Right renal cortex interstitium (tissue), 3 donors: Measurements from ENCODE around the gene MAN2B2. TPM values are rescaled to one million over a fixed set of nuclear protein-coding genes. Genes with fewer than 3 reads are reported as not detected.
"Not testable (repeated sequence)": the region's sequence is repeated elsewhere in the genome, so short reads cannot be mapped to it uniquely, and the experiment has no call there.

Source experiments
- DNase-seq, 3 donors: peaks; one replicate each; pipeline ENCODE4 v3.0.0-alpha.2; 2013; ENCODE audit warnings: low read depth in 3 of 3, low spot score in 2 of 3
- polyA plus RNA-seq, 3 donors: library from polyadenylated mRNA; unstranded; fragments of 120-200 nt; gene quantifications; one replicate each; pipeline ENCODE4 v1.2.1, GENCODE V29; 2013; ENCODE audit not compliant: insufficient read length in 3 of 3

Gene MAN2B2
- polyA plus RNA-seq, 3 donors, result 15.3 to 16.7 (median 15.6) TPM

DNA sequence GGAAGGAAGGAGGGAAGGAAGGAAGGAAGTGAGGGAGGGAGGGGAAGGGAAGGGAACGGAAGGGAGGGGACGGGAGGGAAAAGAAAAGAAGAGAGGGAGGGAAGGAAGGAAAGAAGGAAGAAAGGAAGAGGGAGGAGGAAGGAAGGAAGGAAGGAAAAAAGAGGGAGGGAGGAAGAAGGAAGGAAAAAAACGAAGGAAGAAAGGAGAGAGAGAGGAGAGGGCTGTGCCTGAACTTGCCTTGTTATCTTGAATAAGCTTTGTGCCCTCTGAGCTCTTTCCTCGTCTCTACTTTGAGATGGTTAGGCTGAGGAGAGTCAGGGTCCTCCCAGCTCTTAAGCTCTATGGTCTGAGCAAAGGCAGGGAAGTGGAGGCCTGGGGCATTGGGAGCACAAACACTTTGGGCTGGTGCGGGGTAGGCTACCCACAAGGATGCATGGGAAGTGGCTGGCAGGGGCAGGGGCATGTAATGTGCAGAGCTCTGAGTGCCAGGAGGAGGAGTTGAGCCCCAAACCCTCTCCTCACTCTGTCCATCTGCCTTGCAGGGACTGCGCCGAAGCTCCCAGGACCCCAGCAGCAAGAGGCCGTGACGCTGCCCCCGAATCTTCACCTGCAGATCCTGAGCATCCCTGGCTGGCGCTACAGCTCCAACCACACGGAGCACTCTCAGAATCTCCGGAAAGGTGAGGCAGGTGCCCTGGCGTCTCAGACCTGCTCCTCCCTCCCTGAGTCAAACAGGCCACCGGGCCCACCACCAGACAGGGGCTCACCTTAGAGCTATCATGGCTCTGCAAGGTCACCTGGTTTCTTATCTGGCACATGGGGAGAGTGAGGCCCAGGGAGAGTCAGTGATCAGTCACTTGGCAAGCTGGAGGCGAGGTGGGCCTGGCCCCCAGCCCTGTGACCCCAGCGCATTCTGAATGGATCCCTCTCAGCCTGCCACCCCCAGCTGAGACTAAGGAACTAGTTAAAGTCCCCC is 39.0 kb downstream of the MAN2B2 start:
- DNase-seq, result no peak

DNA sequence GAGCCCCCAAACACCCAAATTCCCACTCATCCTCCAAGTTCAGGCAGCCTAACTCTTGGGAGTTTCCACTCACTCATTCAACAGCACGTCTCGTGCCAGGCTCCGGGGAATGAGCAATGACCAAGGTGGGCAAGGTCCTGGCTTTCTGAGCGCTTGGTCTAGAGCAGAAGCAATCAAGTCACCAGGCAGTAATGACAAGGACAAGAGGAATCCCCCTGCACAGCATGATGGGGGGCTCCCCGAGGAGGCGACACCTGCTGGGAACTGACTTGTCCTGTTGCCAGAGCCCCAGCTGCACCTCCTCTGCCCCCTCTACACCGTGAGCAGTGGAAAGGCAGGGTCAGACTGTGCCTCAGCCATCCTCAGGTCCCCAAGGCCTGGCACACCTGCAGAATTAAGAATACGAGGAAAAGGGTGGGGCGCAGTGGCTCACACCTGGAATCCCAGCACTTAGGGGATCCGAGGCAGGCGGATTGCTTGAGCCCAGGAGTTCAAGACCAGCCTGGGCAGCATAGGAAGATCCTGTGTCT is 39.8 kb downstream of the MAN2B2 start:
- no peak for DNase-seq

DNA sequence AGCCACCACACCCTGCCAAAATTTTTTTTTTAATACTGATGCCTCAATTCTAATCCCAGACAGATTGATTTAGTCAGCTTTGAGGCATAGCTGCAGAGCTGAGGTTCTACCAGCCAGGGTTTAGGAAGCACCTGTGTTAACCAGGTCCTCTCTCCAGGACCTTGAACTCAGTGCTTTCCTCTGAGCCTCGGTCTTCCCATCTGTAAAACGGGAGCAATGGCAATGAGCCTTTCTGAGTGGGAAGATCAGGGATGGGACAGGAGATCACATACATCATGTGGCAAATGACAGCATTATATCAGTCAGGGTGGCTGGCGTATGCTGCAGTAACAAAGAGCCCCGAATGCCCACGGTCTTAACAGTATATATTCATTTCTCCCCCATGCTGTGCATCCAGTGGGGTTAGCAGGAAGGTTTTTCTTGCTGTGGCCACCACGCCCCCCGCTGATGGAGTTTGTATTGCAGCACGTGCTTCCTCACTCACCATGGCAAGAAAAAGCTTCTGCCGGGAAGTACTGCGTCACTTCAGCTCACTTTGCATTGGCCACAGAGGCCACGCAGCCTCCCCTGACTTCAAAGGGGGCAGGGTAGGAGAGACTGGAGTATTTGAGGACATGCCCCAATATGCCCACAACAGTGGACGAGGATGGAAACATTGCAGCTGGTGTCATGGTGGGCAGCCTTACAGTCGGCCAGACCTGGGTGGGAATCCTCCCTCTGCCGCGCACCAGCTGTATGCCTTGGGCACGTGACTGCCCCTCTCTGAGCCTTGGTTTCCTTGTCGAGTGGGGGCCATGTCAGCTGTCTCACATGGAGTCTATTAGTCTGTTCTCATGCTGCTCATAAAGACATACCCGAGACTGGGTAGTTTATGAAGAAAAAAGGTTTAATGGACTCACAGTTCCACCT is 41.4 kb downstream of the MAN2B2 start:
- no peak for DNase-seq

DNA sequence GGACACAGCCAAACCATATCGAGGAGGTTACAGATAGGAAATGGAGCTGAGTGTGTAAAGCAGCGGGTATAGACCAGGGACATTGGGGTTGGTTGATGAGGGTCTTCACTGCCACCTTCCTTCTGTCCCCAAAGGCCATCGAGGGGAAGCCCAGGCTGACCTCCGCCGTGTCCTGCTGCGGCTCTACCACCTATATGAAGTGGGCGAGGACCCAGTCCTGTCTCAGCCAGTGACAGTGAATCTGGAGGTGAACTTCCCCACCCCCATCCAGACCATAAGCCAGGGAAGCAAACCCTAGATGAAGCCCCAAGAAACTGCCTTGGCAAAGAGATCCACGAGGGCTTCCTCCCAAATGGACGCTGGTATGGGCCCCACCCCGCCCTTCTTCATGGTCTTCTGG is 42.3 kb downstream of the MAN2B2 start:
- no peak for DNase-seq

DNA sequence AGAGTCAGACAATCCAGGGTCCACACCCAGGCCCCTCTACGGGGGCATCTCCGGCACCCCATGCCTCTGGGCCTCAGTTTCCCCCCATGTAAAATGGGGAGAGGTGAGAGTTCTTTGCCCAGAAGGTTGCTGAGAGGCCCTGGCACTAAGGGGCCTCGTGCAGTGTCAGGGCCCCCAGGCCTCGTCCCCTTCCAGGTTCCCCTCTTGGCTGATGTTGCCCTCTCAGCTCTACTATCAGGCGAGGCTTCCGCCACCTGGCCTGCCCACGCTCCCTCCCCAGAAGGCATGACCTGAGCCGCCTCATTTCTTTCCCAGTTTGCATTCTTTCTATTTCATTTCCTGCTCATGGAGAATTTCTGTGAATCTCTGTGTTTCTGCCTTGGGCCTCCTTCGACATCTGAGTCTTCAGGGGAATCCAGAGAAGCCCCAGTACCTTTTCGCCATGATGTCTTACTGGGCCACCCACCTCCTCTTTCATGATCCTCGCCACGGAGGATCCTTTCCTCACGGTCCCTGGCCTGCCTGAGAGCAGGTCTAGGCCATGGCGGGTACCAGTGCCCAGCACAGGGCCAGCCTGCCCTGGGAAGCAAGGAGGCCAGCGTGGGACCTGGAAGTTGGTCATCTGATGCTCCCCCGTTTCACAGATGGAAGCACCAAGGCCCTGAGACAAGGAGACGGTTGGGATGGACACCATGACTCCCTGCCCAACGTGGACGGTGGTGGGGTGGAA is 43.6 kb downstream of the MAN2B2 start:
- DNase-seq, result no peak

DNA sequence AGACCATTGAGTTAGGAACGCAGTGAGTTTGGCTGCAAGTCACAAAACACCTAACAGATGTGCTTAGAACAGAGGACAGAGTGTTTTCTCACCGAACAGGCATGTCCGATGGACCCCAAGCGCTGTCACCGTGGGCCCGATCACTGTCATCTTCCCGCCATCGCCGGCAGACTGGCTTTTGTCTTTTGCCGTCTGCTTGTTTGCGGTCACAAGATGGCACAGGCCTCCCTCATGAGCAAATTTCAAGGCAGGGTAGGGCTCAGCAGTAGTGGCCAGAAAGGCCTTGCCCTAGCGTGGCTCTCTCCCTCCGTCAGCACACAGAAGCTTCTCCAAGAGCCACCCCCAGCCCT is 44.1 kb downstream of the MAN2B2 start:
- DNase-seq, result no peak

DNA sequence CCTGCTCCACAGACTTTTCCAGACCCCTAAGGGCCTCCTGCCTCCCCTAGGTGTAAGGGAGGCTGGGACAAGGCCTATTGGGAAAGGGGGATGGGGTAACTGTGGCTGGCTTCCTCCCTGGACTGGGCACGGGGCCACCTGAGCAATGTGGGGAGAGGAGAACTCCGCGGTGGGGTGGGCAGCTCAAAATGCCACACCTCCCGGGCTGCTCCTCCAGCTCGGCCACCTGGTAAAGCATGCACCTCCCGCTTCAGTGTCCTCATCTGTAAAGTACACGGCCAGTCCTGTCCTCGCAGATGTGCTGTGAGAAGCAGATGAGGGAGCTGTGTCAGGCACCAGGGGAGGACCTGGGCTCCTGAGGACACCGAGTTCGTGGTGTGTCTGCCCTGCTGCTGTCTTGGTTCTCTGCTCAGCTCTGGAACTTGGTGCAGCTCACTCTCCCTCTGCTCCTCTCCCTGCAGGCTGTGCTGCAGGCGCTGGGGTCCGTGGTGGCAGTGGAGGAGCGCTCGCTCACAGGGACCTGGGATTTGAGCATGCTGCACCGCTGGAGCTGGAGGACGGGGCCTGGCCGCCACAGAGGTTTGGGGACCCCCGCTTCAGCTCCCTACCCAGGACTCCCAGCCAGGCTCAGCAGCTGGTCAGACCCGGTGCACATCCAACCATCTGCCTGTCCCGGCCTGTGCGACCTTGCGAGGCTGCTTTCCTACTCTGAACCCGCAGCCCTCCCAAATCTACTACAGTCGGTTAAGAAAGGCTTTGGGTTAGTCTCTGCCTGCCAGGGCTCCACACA is 44.7 kb downstream of the MAN2B2 start:
- no peak for DNase-seq

DNA sequence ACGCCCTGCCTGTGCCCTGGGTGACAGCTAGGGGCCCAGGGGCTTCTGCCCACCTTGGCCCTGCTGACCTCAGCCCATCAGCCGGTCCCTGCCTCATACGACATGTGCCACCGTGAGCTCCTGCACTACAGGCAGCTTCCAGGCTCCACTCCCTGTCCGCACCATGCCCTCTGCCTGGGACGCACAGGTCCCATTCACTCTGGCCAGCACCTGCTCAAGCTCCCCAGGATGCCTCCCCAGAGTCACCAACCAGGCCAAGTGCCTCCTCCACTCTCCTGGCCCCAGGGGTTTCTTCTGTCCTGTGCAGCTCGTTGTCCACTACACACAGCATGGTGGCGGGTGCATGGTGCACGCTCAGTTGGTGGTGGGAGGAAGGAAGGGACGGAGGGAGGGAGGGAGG is 45.3 kb downstream of the MAN2B2 start:
- no peak for DNase-seq

DNA sequence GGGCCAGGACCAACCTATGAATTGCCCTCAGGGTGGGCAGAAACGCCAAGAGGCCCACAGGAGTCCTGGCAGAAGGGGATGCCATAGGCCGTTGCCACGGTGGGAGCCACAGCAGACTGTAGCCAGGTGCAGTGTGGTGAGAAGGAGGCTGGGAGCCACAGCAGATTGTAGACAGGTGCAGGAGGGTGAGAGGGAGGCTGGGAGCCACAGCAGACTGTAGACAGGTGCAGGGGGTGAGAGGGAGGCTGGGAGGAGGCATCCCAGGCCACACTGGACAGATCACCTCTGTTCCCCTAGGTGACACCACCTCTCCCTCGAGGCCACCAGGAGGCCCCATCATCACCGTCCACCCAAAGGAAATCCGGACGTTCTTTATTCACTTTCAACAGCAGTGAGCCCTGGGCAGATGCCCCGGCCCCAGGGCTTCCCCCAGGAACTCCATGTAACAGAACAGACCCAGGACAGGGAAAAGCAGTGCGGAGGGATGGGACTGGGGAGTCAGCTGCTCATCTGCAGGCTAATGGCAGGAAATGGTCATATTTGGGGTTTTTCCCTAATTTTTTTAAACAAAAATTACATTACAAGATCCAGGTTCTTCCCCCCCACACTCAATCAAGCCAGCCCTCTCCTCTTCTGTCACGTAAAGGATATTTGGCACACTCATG is 46.0 kb downstream of the MAN2B2 start:
- no peak for DNase-seq

DNA sequence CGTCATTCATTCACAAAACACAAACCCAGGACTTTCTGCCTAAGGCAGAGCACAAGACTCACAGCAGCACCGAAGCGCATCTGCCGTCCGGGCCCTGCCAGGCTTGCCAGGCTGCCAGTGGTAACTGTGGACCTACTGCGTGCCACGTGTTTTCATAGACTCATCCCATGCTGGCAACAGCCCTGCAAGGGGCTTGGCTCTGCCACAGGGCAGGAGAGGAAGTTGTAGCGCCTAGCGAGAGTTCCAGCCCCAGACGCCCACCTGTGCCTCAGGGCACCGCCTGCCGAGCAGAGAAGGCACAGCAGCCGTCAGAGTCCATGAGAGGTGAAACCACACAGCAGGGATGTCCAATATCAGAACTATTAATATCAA is 46.6 kb downstream of the MAN2B2 start:
- no peak for DNase-seq

DNA sequence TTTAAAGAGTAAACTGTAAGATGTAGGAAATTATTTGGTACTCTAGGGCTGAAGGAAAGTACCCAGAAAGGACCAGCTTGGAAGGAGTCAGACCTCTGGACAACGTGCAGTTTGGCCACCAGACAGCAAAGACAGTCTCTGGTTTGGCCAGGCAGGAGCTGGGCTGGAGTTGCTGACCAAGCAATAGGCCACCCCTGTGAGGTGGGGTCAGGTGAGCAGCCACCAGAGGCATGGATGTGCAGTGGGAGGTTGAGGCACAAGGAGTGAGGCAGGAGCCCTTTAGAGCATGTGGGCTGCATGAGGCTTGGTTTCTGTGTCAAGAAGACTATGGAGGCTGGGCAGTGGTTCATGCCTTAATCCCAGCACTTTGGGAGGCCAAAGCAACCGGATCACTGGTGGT is 47.8 kb downstream of the MAN2B2 start:
- DNase-seq, result no peak

DNA sequence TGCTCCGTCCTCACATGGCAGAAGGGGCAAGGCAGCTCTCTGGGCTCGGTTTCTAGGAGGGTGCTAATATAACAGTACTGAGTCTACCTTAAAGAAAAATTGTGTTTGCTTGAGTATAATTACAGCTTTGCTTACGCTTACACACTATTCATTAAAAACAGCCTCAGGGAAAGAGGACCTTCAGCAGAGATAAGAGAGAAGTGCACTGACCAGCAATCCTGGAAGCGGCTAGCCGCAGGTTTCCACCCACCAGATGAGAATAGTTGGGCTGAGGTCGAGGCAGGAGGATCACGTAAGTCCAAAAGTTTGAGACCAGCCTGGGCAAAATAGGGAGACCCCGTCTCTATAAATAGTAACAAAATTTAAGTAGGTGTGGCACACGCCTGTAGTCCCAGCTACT is 50.3 kb downstream of the MAN2B2 start:
- DNase-seq, result no peak

DNA sequence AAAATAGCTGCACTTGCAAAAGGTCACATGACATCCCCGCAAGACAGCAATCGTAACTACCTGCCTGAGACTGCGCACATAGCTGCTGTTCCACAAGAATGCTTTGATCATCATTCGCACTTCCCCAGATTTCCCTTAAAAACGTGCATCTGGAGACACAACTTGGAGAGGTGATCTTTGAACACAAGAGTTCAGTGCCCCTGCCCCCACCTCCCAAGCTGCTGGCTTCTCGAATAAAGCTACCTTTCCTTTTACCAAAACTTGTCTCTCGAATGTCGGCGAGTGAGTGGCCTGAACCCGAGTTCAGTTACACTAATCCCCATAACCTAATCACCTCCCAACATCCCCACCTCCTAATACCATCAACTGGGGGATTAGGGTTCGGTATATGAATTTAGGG is 51.1 kb downstream of the MAN2B2 start:
- DNase-seq, result no peak

DNA sequence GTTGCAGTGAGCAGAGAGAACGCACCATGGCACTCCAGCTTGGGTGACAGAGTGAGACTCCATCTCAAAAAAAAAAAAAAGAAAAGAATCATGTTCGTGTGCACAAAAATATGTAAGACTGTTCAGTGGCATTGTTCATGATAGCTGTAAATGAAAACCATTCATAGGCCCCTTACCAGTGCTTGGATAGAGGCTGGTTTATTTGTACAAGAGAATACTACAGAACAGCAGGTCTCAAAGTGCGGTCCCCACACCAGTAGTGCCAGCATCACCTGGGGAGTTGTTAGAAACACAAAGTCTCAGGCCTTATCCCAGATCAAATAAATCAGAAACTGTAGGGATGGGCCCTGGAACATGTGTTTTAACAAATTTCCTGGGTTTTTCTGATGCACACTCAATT is 52.8 kb downstream of the MAN2B2 start:
- no peak for DNase-seq

DNA sequence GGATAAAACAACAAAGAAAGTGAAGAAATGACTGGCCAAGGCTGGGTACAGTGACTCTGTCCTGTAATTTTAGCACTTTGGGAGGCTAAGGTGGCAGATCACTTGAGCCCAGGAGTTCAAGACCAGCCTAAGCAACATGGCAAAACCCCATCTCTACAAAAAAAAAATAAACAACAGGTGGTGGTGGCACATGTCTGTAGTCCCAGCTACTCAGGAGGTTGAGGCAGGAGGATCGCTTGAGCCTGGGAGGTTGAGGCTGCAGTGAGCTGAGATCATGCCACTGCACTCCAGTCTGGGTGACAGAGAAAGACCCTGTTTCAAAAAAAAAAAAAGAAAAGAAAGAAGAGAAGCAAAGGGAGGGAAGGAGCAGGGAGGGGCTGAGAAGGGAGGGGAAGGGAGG is 53.5 kb downstream of the MAN2B2 start:
- DNase-seq, result not testable (repeated sequence)

DNA sequence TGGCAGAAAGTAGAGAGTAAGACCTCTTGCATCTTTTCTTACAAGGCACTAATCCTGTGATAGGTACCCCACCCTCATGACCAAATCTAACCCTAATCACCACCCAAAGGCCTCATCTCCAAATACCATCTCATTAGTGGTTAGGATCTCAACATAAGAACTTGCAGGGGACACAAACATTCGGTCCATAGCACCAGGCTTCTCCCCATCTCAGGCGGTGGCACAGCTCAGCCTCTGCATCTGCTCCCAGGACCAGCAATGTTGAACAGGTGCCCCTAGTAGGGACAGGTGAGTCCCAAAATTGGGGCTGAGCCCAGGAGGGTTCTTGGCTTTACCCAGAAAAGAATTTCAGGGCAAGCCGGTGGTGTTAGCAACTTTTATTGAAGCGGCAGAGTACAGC is 57.1 kb downstream of the MAN2B2 start:
- no peak for DNase-seq

DNA sequence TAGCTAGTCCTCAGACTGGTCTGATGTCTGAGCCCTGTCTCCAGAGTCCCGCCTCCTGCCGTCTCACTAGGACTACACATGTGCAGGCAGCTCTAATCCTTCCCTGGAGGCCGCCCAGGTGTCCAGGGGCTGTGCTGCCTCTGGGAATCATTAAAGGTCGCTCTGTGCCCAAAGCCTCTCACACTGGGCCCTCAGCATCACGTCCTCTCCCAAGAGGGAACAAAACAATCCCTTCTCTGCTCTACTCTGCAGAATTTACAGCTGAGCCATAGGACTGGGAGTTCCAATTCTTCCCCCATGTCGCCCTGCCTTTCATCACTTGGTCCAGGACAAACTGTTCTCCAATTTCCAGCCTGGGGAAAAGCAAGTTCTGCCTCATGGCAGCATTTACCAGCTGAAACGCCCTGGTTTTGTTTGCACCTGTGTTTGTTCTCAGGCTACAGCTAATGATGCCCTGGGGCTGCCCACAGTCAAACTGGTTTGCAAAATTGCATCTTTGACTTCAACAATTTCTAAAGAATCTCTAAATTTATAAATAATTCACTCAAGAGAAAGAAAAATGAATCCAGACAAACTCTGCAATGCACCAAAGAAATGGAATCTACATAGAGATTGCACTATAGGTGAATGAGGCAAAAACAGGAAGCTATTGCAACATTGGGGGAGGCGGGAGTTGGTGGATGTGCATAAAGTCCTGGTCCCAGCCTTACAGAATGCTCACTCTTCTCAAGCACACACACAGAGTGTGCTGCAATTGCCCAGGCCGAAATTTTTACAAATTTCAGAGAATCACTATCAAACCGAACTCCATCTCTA is 58.3 kb downstream of the MAN2B2 start:
- DNase-seq, result no peak

DNA sequence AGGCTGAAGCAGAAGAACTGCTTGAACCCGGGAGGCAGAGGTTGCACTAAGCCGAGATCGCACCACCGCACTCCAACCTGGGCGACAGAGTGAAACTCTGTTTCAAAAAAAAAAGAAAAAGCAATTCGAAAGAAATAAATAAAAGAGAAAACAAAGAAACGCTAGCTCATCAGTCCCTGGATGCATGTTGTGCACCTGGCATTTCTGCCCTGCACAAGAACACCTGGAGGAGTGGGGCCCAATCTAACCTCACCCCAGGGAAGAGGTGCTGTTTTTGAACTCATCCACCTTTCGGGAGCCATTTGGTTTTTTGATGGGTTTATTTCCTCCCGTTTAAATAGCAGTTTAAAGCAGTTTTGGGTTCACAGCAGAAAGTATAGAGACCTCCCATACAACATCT is 59.8 kb downstream of the MAN2B2 start:
- DNase-seq, result no peak
